Vagina (tissue), 2 donors: ENCODE data around the gene DDI1.

ENCODE experiments used
- POLR2A ChIP-seq, 2 donors: fragments of 450-650 bp; IDR thresholded peaks; one replicate each; pipeline ENCODE4 v1.6.1; 2017; ENCODE audit warnings: antibody characterized with exemption in 2 of 2, mild to moderate bottlenecking in 2 of 2, moderate library complexity in 2 of 2
- TF ChIP-seq, protein P1 (sequence below), 3 experiments: fragments of 450-650 bp in 2 of 3; fragments of 200-600 bp in 1 of 3; sonication (generic) in 1 of 3; IDR thresholded peaks; one replicate each; pipeline ENCODE4 v1.5.1; 2017 to 2019; ENCODE audit warnings: antibody characterized with exemption in 3 of 3, mild to moderate bottlenecking in 2 of 3, moderate library complexity in 2 of 3

DNA sequence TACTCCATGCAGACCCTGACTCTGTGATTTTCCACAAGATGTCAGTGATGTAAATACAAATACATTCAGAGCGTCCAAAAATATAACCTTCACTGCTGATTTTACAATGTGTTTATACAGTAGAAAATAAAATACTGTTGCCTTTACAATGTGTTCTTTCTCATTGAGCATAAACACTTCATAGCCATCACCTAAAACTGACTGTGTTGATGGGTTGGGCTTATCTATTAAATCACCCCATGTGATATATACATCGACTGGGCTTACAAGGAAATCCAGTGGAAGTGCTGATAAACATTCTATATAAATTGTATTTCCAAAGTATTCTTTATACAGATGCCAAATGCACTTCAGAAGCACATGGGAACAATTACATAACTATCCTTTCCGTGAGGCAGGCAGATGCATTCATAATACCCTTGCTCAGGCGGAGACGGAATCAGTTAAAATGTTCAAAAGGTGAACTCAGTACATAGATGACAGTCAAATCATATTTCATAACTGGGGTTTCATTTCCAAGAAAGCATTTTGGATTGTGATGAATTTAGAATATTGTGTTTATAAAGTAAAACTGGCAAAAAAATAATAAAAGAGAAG lies 27.7 kb downstream of the DDI1 start:
- TF ChIP-seq, protein P1, sequence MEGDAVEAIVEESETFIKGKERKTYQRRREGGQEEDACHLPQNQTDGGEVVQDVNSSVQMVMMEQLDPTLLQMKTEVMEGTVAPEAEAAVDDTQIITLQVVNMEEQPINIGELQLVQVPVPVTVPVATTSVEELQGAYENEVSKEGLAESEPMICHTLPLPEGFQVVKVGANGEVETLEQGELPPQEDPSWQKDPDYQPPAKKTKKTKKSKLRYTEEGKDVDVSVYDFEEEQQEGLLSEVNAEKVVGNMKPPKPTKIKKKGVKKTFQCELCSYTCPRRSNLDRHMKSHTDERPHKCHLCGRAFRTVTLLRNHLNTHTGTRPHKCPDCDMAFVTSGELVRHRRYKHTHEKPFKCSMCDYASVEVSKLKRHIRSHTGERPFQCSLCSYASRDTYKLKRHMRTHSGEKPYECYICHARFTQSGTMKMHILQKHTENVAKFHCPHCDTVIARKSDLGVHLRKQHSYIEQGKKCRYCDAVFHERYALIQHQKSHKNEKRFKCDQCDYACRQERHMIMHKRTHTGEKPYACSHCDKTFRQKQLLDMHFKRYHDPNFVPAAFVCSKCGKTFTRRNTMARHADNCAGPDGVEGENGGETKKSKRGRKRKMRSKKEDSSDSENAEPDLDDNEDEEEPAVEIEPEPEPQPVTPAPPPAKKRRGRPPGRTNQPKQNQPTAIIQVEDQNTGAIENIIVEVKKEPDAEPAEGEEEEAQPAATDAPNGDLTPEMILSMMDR (IDR thresholded peaks at IDR 0.05), result no peak
- TF ChIP-seq POLR2A (IDR thresholded peaks at IDR 0.05), result no peak
